Loucy (cell line): Measurements from ENCODE around the gene CSNK1G1.
A peak's percentile ranks its signal among the peaks of the same experiment; 100 is the strongest.
"Not testable (repeated sequence)": the region's sequence is repeated elsewhere in the genome, so short reads cannot be mapped to it uniquely, and the experiment has no call there.

ENCODE experiments used
- H2AFZ ChIP-seq: fragments of 200-600 bp; sonication (generic); 2 replicates; pipeline ENCODE4 v1.6.0; 2016; ENCODE audit warnings: antibody characterized with exemption, mild to moderate bottlenecking, low read length, moderate library complexity
- H3F3A ChIP-seq: fragments of 200-600 bp; 2 replicates; pipeline ENCODE4 v1.6.0; 2016; ENCODE audit warnings: antibody characterized with exemption, low read depth, mild to moderate bottlenecking
- H3K27me3 ChIP-seq: fragments of 200-600 bp; sonication (generic); 2 replicates; pipeline ENCODE4 v1.6.1; 2014; ENCODE audit warnings: low read length, mild to moderate bottlenecking; ENCODE audit not compliant: insufficient read depth, poor library complexity, severe bottlenecking
- H3K36me3 ChIP-seq: fragments of 200-600 bp; sonication (generic); 2 replicates; pipeline ENCODE4 v1.6.1; 2016; ENCODE audit warnings: low read length; ENCODE audit not compliant: insufficient read depth
- H3K4me1 ChIP-seq: fragments of 200-600 bp; sonication (generic); 2 replicates; pipeline ENCODE4 v1.5.1; 2014; ENCODE audit warnings: low read length, mild to moderate bottlenecking; ENCODE audit not compliant: insufficient read depth, poor library complexity, severe bottlenecking
- H3K4me2 ChIP-seq: fragments of 200-600 bp; sonication (generic); 2 replicates; pipeline ENCODE4 v1.6.0; 2014; ENCODE audit warnings: antibody characterized with exemption, low read length, low read depth, mild to moderate bottlenecking; ENCODE audit not compliant: poor library complexity, severe bottlenecking
- H3K4me3 ChIP-seq: fragments of 200-600 bp; sonication (generic); 2 replicates; pipeline ENCODE4 v1.5.1; 2014; ENCODE audit warnings: low read length, mild to moderate bottlenecking, mixed read lengths; ENCODE audit not compliant: poor library complexity, severe bottlenecking
- H3K79me2 ChIP-seq: fragments of 200-600 bp; sonication (generic); 2 replicates; pipeline ENCODE4 v1.6.1; 2014; ENCODE audit warnings: low read length; ENCODE audit not compliant: insufficient read depth
- H3K9ac ChIP-seq: fragments of 200-600 bp; sonication (generic); 2 replicates; pipeline ENCODE4 v1.6.0; 2014; ENCODE audit warnings: mild to moderate bottlenecking, low read depth, low read length, moderate library complexity; ENCODE audit not compliant: poor library complexity, severe bottlenecking
- H3K9me2 ChIP-seq: fragments of 200-600 bp; sonication (generic); replicated peaks from 2 replicates; pipeline ENCODE4 v1.6.1; 2016; ENCODE audit warnings: low read depth, low read length, mixed read lengths
- H3K9me3 ChIP-seq: fragments of 200-600 bp; sonication (generic); 2 replicates; pipeline ENCODE4 v1.6.1; 2014; ENCODE audit warnings: mild to moderate bottlenecking, antibody characterized with exemption, low read length, low read depth; ENCODE audit not compliant: insufficient read depth
- H4K20me1 ChIP-seq: fragments of 200-600 bp; sonication (generic); 2 replicates; pipeline ENCODE4 v1.6.0; 2014; ENCODE audit warnings: antibody characterized with exemption, low read length, mild to moderate bottlenecking; ENCODE audit not compliant: insufficient read depth, poor library complexity, severe bottlenecking
- CTCF ChIP-seq: fragments of 200-600 bp; sonication (generic); conservative IDR thresholded peaks from 2 replicates; pipeline ENCODE4 v1.5.1; 2014; ENCODE audit warnings: mild to moderate bottlenecking, antibody characterized with exemption, low read length
- EZH2phosphoT487 ChIP-seq: fragments of 200-600 bp; IDR thresholded peaks from 2 replicates; pipeline ENCODE4 v1.6.1; 2018; ENCODE audit warnings: antibody characterized with exemption, mild to moderate bottlenecking, moderate library complexity, borderline replicate concordance

The CSNK1G1 gene

GRCh38 chr15:64379216-64379960 is 23.4 kb upstream of the CSNK1G1 start:
- no peaks in the 10 kb centered on the region for H3K27me3 ChIP-seq
- H3K9ac ChIP-seq, result peak overlapping the region; percentile 92
- no peak overlapping the region for H2AFZ ChIP-seq
- H3K4me1 ChIP-seq, result peaks cover 35% of the 10 kb centered on the region
- peaks cover 12% of the 10 kb centered on the region; the same call in 1 of the 2 replicates for H3F3A ChIP-seq
- H3K79me2 ChIP-seq, result peaks cover 67% of the 10 kb centered on the region
- no peak for TF ChIP-seq EZH2phosphoT487
- TF ChIP-seq CTCF, result no peak
- peak overlapping the region; percentile 82 for H3K4me3 ChIP-seq
- H3K9me2 ChIP-seq, result no peaks in the 10 kb centered on the region
- H4K20me1 ChIP-seq, result peaks cover 21% of the 10 kb centered on the region
- H3K36me3 ChIP-seq, result peaks cover 16% of the 10 kb centered on the region; the same call in 1 of the 2 replicates
- peak overlapping the region; percentile 76 for H3K4me2 ChIP-seq
- H3K9me3 ChIP-seq, result no peaks in the 10 kb centered on the region

- Histone ChIP-seq H3K9me3 (no peaks in the 10 kb centered on the region), H3K9ac (peak overlapping the region; percentile 73), H3K4me1 (peaks cover 39% of the 10 kb centered on the region), H3F3A (peaks cover 23% of the 10 kb centered on the region), H3K4me3 (peak overlapping the region; percentile 76), H3K27me3 (no peaks in the 10 kb centered on the region), H3K4me2 (peak overlapping the region; percentile 99), H2AFZ (peak overlapping the region; percentile 8; the same call in 1 of the 2 replicates), H3K36me3 (peaks cover 23% of the 10 kb centered on the region), H4K20me1 (peaks cover 12% of the 10 kb centered on the region), H3K79me2 (peaks cover 93% of the 10 kb centered on the region), H3K9me2 (no peaks in the 10 kb centered on the region)
- no peak for TF ChIP-seq EZH2phosphoT487
- TF ChIP-seq CTCF, result no peak
Measured at GRCh38 chr15:64373360-64373759, 17.4 kb upstream of the CSNK1G1 start.

GRCh38 chr15:64371383-64371782 is 15.4 kb upstream of the CSNK1G1 start:
- H3K36me3 ChIP-seq, result peaks cover 21% of the 10 kb centered on the region
- peaks cover 35% of the 10 kb centered on the region for H3K4me1 ChIP-seq
- H3K4me2 ChIP-seq, H2AFZ ChIP-seq, H3K27me3 ChIP-seq, H3K9me3 ChIP-seq, H3K9ac ChIP-seq, H3K9me2 ChIP-seq, H3K4me3 ChIP-seq: not testable (repeated sequence)
- H4K20me1 ChIP-seq, result peaks cover 12% of the 10 kb centered on the region
- H3K79me2 ChIP-seq, result peaks cover 89% of the 10 kb centered on the region
- H3F3A ChIP-seq, result peaks cover 23% of the 10 kb centered on the region
